ENCODE results near the gene SGIP1.
"Not testable (repeated sequence)": the region's sequence is repeated elsewhere in the genome, so short reads cannot be mapped to it uniquely, and the experiment has no call there.

The SGIP1 gene

DNA sequence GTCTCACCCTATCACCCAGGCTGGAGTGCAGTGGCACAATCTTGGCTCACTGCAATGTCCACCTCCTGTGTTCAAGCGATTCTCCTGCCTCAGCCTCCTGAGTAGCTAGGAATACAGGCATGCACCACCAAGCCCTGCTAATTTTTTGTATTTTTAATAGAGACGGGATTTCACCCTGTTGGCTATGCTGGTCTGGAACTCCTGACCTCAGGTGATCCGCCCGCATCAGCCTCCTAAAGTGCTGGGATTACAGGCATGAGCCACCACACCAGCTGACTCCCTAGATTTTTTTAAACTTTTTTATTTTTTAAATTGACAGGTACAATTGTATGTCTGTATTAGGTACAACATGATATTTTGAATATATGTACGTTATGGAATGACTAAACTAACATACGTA is 200.6 kb downstream of the SGIP1 start:
- not testable (repeated sequence) for DNase-seq

DNA sequence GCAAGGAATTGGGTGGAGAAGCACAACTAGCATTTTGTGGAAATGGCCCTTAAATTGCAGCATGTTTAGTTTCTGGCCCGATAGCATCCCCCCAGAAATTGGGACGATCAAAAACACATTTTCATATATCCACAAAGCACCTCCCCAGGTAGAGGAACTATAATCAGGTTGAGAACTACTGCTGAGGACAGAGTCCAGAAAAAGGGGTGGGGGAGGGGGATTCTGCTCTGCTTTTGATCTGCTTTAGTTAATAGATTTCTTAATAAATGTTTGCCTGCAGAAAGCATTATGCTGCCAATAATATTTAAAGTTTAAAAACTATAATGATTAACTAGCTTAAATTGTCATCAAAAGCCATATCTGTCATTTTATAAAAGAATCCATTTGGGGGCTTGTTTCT is 203.9 kb downstream of the SGIP1 start:
- DNase-seq = no peak

DNA sequence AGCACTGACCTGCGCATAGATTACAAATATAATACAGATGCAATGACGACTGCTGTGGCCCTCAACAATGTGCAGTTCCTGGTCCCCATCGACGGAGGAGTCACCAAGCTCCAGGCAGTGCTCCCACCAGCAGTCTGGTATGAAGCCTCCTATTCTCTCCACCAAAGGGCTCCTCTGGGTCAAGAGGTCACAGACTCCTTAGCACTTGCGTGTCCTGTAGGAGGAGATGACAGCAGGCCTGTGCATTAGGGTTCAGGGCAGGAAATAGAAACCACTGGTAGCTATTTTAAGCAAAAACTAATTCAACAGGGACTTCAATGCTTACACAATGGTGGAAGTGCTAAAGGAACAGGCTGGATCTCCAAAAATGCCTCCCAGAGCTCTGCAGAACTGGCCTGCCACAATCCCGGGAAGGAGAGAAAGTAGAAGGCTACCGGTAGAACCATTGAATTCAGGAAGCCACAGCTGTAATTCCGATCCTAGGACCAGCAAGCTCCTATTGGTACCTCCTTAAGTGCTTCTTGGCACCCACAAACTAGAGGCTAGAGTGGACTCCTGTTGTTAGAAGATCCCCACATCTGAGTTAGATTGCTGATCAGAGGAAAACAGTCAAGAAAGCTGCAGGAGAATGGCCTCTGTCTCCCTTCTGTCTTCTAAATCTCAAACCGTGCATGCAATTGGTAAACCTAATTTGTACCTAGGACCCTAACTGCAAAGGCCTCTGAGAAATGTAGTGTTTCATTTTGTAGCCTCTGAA is 205.6 kb downstream of the SGIP1 start:
- DNase-seq = no peak

- no peak for DNase-seq
These were observed 211.5 kb downstream of the SGIP1 start for GRCh38 chr1:66745451-66745850.

DNA sequence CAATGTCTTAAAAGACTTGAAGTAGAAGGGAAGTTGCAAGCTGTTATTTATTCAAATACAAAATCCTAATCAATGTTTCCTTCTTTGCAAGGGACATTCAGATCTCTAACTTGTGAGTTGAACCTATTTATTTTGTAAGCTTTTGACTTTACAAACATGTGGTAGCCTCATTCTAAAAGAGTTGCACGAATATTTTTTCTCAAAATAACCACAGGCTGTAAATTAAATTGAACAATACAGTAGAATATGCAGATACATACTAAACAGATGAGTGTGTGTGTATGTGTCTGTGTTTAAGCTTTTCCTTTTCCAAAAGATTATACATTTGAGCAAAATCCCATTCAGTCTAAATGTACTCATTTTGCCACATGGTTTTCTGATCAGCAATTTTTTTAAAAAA is 213.5 kb downstream of the SGIP1 start:
- DNase-seq = no peak

- DNase-seq = no peak
These were observed 216.6 kb downstream of the SGIP1 start for GRCh38 chr1:66750577-66750976.

DNA sequence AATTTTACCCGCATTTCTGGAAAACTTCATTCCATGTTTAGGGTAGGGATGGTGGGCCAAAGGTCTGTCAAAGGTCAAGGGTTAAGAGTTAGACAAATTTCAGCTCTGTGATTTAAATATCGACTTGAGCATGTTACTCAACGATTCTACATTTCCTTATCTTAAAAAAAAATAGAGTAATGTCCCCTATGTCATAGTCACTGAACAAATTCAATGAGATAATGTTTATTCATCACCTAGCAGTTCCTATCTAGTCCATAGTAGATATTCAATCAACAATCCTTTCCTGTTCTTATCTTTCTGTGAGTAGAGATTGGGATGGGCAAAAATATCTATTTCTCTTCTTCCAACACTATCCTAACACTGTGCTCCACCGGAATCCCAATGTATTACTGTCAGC is 217.2 kb downstream of the SGIP1 start:
- no peak for DNase-seq

GRCh38 chr1:66752000-66752592 is 218.1 kb downstream of the SGIP1 start, which contains the start of gene DYNLT5:
Gene DYNLT5, plus strand, starts transcription at chr1:66752459. Its CDS starts 2,200 bp downstream, at chr1:66754659.
- DNase-seq = no peak

DNA sequence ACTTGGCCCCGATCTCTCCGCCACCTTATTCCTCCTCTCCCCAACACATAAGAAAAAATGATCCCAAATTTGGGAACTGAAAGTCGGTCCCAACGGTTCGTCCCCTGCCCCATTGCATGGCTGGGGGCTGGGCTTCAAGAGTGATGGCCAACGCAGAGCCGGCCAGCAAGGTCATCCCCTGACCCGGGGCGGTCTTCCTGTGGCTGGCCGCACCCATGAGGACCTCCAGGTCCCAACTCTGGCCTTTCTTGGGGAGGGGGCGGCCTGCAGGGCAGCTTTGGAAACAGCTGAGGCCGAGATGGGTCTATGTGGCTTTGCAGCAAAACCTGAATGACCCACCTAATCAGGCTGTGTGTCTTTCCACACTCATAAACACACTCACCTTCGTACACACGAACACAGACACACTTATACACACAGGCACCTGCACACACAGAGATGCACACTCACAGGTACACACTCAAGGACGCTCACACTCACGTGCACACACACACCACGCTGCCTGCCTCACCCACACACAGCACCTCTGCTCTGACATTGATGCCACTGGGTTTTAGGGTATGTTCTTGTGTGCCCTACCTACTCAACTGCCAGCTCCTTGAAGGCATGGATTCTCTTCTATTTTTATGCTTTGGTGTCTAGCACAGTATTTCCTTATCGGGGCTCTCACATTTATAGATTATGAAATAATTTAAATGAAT is 218.9 kb downstream of the SGIP1 start:
- no peak for DNase-seq

DNA sequence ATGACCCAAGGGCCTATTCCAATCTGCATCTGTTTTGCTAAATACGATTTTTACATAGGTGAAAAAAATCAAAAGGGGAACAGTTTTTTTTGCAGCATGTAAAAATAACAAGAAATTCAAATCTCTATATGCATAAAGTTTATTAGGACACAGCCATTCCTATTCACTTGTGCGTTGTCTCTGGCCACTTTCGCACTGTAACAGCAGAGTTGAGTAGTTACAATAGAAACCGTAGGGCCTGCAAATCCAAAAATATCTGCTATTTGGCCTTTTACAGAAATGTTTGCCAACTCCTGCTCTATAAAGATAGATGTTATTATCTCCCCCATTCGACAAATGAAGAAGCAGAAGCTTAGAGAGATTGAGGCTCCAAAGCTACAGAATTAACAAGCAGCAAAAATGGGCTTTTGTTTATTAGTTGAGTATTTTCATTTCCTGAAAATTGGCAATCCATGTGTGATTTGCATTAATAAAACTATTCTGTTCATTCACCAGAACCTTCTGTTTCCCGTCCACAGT is 223.8 kb downstream of the SGIP1 start:
- DNase-seq = no peak

- no peak for DNase-seq
These were observed 224.3 kb downstream of the SGIP1 start for GRCh38 chr1:66758241-66758755.

GRCh38 chr1:66760506-66760905 is 226.6 kb downstream of the SGIP1 start:
- no peak for DNase-seq

- DNase-seq = no peak
These were observed 227.3 kb downstream of the SGIP1 start for GRCh38 chr1:66761221-66761620.

- peak; percentile 34 for DNase-seq
These were observed 231.1 kb downstream of the SGIP1 start for GRCh38 chr1:66764994-66765578.

- no peak for DNase-seq
These were observed 233.7 kb downstream of the SGIP1 start for GRCh38 chr1:66767626-66768025.

- DNase-seq = no peak
These were observed 235.0 kb downstream of the SGIP1 start for GRCh38 chr1:66768965-66769364.

DNA sequence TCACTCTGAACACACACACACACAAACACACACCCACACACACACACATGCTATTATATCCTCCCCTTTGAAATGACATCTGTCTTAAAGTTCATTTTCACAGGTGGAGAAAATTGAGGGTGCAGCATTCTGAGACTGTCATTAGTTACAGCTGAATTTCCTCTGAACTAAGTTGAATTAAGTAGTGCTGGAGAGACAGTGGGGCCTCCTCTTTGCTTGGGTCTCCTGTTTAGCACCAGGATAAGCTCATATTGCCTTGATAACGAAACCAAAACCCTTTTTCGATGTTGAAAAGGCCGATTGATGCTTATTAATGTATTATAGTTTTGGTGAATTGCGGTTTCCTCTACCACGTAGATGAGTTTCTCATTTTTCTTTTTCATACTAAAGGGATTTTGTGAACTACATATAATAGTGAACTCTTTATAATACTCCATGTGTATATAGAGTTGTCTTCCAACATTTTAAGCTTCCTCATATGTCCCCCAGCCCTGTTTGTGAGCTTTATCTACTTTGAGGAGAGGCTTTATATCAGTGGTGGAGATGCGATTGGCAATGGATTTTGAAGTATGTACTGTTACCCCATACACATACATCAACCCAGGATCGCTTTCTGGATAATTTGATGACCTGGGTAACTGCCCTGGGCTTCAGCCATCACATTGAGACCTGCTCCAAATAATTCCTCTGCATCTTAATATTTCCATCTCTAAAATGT is 235.7 kb downstream of the SGIP1 start:
- no peak for DNase-seq

- DNase-seq = no peak
These were observed 236.3 kb downstream of the SGIP1 start for GRCh38 chr1:66770240-66770639.

DNA sequence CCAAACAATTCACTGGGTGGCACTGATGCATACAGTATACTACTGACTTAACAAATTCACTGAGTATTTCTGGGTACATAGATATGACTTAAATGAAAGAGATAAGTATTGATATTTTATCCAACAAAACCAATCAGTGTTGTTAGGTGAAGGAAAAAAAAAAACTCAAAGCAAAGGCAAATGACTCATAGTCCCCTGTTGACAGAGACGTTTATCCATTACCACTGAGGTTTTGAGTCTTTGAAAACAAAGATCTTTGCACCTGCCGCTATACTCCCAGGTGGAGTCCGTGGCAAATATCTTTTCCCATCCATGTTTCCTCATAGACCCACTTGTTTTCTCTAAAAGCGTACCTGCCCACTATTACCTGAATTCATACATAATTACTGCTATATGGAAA is 236.7 kb downstream of the SGIP1 start:
- no peak for DNase-seq

GRCh38 chr1:66773227-66773626 is 239.3 kb downstream of the SGIP1 start:
- no peak for DNase-seq

GRCh38 chr1:66774438-66774837 is 240.5 kb downstream of the SGIP1 start:
- DNase-seq = no peak

- no peak for DNase-seq
These were observed 241.7 kb downstream of the SGIP1 start for GRCh38 chr1:66775646-66776045.

DNA sequence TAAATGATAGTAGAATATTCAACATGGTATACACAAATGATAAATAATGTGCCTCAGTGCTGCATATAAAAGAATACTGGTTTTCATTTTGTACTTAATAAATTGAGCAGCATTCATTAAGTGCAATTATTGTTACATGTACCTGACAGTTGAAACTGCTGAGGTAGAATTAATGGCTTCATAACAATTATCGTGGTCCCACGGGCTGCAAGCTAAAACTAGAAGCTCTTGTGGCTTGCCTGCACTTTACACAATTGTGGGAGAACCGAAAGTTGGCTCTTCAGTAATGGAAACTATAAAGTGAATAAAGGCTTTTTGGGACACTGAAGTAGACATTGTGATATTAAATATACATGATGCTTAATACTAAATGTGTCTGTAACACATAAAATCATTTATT is 243.9 kb downstream of the SGIP1 start:
- peak; percentile 74 for DNase-seq

Measured in NCI-H2081 treated with DMSO at 0.1 percent for 48 hours (cell line).